ENCODE results near the gene PHYHD1. TPM values are rescaled to one million over a fixed set of nuclear protein-coding genes. Genes with fewer than 3 reads are reported as not detected.
"Not testable (repeated sequence)": the region's sequence is repeated elsewhere in the genome, so short reads cannot be mapped to it uniquely, and the experiment has no call there.

The PHYHD1 gene
- total RNA-seq, 1 experiment from 2014 or later: 1.6 TPM

DNA sequence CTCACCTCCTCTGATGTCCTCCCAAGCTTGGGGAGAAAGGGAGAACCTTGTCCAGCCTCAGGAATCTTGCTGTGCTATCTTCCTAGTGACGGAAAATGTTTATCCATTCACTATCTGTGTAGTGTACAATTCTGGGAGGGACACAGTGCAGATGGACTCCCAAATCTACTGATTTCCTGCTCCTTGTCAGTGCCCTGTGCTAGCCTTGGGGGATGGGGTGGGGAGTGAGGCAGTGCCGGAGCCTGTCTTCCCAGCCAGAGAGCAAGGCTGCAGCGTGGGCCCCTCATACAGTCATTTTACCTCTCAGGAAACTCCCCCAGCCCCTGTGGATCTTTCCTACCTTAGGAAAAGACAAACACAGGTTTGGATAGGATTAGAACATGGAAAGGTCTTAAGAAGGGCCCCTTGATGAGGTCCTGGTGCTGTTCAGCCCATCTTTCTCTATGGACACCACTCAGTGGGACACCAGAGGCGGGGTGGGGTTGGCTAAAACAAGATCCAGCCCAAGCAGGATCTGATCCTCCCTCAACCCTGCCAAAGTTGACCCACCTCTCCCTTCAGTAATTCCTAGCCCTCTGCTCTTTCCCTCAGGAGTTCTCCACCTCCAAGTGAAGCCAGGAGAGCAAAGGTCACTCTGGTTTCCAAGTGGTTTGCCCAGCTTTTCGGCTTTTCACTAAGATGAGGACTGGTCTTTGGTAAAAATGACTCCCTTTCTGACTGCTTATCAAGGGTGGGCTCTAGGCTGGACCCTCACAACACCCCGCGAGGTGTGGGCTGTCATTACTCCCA is 23.2 kb downstream of the PHYHD1 start:
- no peak for DNase-seq
- H4K20me1 ChIP-seq (ENCODE audit: low read length): no peaks in the 10 kb centered on the region
- H2AFZ ChIP-seq (ENCODE audit: low read length): no peak overlapping the region
- BruUV-seq (replicated peaks): no TSS peak
- H3K4me2 ChIP-seq (ENCODE audit: low read length): no peak overlapping the region
- H3K9ac ChIP-seq (ENCODE audit: low read length): no peak overlapping the region
- H3K4me3 ChIP-seq (ENCODE audit: low read length): no peak overlapping the region
- ChIA-PET CTCF (no interaction called here), POLR2A (ENCODE audit: unreplicated experiment) (no interaction called here)
- TF ChIP-seq, protein P1, sequence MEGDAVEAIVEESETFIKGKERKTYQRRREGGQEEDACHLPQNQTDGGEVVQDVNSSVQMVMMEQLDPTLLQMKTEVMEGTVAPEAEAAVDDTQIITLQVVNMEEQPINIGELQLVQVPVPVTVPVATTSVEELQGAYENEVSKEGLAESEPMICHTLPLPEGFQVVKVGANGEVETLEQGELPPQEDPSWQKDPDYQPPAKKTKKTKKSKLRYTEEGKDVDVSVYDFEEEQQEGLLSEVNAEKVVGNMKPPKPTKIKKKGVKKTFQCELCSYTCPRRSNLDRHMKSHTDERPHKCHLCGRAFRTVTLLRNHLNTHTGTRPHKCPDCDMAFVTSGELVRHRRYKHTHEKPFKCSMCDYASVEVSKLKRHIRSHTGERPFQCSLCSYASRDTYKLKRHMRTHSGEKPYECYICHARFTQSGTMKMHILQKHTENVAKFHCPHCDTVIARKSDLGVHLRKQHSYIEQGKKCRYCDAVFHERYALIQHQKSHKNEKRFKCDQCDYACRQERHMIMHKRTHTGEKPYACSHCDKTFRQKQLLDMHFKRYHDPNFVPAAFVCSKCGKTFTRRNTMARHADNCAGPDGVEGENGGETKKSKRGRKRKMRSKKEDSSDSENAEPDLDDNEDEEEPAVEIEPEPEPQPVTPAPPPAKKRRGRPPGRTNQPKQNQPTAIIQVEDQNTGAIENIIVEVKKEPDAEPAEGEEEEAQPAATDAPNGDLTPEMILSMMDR (conservative IDR thresholded peaks at IDR 0.05; ENCODE audit: low read depth, low read length): no peak
- H3K27me3 ChIP-seq (ENCODE audit: low read length): no peaks in the 10 kb centered on the region
- no peaks in the 10 kb centered on the region for H3K9me2 ChIP-seq (replicated peaks; ENCODE audit: low read length)
- H3K4me1 ChIP-seq (ENCODE audit: insufficient read depth, low read length): peaks cover 9% of the 10 kb centered on the region; the same call in 1 of the 2 replicates
- ATAC-seq: no peak
- no peaks in the 10 kb centered on the region for H3F3A ChIP-seq (ENCODE audit: low read length, unreplicated experiment)
- intact Hi-C loops (cut with micrococcal nuclease): no loop called here
- no peaks in the 10 kb centered on the region for H3K36me3 ChIP-seq (ENCODE audit: low read depth, low read length)
- H3K79me2 ChIP-seq (ENCODE audit: low read length): peaks cover 22% of the 10 kb centered on the region
- no peak overlapping the region for H3K27ac ChIP-seq (ENCODE audit: low read length)
- no peaks in the 10 kb centered on the region for H3K9me3 ChIP-seq (ENCODE audit: low read length)

DNA sequence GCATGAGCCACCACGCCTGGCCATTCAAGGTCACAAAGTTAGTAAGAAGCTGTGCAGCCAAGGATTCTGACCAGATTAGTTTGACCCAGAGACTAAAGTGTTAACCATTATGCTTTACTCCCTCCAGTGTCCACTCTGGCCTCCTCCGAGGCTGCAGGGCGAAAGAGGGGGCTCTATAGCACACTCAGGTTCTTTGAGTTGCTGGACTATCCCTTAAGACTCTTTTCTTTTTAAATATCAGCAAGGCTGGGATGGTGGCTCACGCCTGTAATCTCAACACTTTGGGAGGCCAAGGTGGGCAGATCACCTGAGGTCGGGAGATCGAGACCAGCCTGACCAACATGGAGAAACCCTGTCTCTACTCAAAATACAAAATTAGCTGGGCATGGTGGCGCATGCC is 24.2 kb downstream of the PHYHD1 start:
- H3K4me2 ChIP-seq (ENCODE audit: low read length); H3K9me2 ChIP-seq (replicated peaks; ENCODE audit: low read length); H3K4me3 ChIP-seq (ENCODE audit: low read length); H3K9ac ChIP-seq (ENCODE audit: low read length); H3K4me1 ChIP-seq (ENCODE audit: insufficient read depth, low read length); BruUV-seq (replicated peaks); H3K9me3 ChIP-seq (ENCODE audit: low read length); DNase-seq; CTCF ChIA-PET; ATAC-seq; H3F3A ChIP-seq (ENCODE audit: low read length, unreplicated experiment); H2AFZ ChIP-seq (ENCODE audit: low read length); H4K20me1 ChIP-seq (ENCODE audit: low read length); H3K27ac ChIP-seq (ENCODE audit: low read length); intact Hi-C loops (cut with micrococcal nuclease); H3K27me3 ChIP-seq (ENCODE audit: low read length); H3K36me3 ChIP-seq (ENCODE audit: low read depth, low read length); POLR2A ChIA-PET (ENCODE audit: unreplicated experiment): not testable (repeated sequence)
- peaks cover 25% of the 10 kb centered on the region for H3K79me2 ChIP-seq (ENCODE audit: low read length)

DNA sequence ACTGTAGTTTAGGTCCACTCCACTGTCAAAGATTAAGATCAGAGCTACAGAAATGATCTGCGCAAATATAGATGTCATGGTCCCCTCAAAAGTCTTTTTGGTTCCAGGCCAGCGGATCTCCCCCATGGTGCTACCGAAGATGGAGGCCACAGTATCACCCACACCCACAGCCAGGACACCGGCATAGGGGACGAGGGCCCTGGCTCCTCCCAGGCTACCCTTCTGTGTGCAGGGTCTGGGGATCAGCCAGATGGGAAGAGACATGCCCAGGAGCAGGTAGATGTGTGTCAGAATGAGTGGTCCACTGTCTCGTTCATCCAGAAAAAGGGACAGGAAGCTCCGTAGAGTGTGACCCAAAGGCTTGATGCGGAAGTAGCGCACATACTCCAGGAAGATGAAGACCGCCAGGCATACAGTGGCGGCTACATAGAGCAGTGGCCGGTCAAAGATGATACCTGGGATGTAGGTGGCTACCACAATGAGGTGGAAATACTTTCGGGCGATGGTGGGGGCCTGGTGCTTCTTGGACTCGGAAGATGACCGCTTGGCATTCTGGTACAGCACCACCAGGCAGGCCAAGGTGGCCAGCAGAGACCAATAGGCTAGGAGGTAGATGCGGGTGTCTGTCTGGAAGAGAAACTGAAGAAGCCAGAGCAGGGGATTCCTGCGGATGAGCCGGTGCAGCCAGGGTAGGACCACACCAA is 25.2 kb downstream of the PHYHD1 start:
- no peak for TF ChIP-seq EZH2 (IDR thresholded peaks at IDR 0.05; ENCODE audit: low read length, unreplicated experiment)
- TF ChIP-seq, protein P1 (conservative IDR thresholded peaks at IDR 0.05; ENCODE audit: low read depth, low read length): no peak
- no peak for TF ChIP-seq EZH2phosphoT487 (IDR thresholded peaks at IDR 0.05; ENCODE audit: borderline replicate concordance, low read length)
- Histone ChIP-seq H3K4me1 (ENCODE audit: insufficient read depth, low read length) (peaks cover 10% of the 10 kb centered on the region; the same call in 1 of the 2 replicates), H3K27ac (ENCODE audit: low read length) (no peak overlapping the region), H3K27me3 (ENCODE audit: low read length) (no peaks in the 10 kb centered on the region), H3K9me3 (ENCODE audit: low read length) (no peaks in the 10 kb centered on the region), H3K9me2 (replicated peaks; ENCODE audit: low read length) (no peaks in the 10 kb centered on the region), H3K9ac (ENCODE audit: low read length) (no peak overlapping the region), H3K4me3 (ENCODE audit: low read length) (no peak overlapping the region; the same call in 1 of the 2 replicates), H4K20me1 (ENCODE audit: low read length) (no peaks in the 10 kb centered on the region), H2AFZ (ENCODE audit: low read length) (no peak overlapping the region), H3K36me3 (ENCODE audit: low read depth, low read length) (no peaks in the 10 kb centered on the region), H3K4me2 (ENCODE audit: low read length) (peak overlapping the region; percentile 85), H3F3A (ENCODE audit: low read length, unreplicated experiment) (no peaks in the 10 kb centered on the region), H3K79me2 (ENCODE audit: low read length) (peaks cover 25% of the 10 kb centered on the region)
- BruUV-seq (replicated peaks): no TSS peak
- DNase-seq (no peak), ATAC-seq (no peak)
- intact Hi-C loops (cut with micrococcal nuclease): no loop called here
- POLR2A ChIA-PET (ENCODE audit: unreplicated experiment): no interaction called here
- CTCF ChIA-PET: no interaction called here
